ENCODE measurements around the gene RAI1. TPM values are rescaled to one million over a fixed set of nuclear protein-coding genes. Genes with fewer than 3 reads are reported as not detected.

RAI1 gene
- total RNA-seq, 1 donor from 2014 or later = 5.8 TPM

DNA sequence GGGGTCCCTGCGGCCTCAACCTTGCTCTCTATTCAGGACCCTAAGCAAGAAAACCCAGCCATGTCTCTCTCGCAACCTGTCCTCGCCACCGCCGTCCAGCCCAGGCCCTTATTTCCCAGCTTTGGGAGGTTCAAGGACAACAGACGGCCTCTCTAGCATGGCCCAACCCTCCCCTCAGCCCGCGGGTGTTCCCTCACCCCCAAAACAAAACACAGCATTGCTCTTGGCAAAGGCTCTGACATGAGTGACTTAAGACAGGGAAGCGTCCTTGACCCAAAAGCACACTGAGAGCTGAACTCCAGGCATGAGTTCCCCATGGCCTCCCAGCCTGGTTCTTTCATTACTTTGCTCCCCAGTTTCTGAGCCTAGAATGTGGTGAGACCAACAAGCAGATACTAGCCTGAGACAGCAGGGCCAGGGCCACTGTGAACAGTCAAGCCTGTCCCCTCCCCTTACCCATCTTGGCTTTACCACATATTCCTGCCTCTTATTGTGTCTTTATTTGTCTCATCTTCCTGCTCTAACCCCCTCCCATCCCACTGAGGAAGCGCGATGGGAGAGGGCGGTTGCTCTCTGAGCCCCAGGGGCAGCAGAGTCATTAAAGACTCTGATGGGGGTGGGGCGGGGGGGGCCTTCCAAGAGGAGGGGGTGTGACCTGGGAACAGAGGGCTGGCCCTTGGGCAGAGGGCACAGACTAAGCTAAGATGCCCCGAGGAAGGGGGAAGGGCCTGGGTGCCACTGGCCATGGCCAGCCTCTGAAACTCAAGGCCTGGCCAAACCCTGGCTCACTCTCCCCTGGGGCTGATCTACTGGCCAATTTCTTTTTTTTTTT lies 143.7 kb downstream of the RAI1 start:
- DNase-seq (ENCODE audit: low read depth in 2 of 2) = no peak

DNA sequence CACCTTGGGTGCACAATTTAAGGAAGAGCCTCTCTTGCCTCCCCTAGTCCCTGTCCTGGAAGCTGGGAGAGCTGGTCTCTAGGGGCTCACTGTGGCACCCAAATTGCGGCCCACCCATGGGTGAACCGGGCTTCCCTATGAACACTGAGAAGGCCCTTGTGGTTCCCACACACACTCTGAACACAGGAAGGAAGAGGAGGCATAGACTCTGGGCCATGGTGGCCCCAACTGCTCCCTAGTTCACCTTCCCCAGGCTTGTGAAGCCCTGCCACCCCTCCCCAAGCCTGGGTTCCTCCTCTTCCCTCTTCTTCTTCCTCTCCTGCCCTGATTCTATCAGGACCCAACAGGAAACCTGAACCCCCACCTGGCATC lies 145.1 kb downstream of the RAI1 start:
- no peak for DNase-seq (ENCODE audit: low read depth in 2 of 2)

DNA sequence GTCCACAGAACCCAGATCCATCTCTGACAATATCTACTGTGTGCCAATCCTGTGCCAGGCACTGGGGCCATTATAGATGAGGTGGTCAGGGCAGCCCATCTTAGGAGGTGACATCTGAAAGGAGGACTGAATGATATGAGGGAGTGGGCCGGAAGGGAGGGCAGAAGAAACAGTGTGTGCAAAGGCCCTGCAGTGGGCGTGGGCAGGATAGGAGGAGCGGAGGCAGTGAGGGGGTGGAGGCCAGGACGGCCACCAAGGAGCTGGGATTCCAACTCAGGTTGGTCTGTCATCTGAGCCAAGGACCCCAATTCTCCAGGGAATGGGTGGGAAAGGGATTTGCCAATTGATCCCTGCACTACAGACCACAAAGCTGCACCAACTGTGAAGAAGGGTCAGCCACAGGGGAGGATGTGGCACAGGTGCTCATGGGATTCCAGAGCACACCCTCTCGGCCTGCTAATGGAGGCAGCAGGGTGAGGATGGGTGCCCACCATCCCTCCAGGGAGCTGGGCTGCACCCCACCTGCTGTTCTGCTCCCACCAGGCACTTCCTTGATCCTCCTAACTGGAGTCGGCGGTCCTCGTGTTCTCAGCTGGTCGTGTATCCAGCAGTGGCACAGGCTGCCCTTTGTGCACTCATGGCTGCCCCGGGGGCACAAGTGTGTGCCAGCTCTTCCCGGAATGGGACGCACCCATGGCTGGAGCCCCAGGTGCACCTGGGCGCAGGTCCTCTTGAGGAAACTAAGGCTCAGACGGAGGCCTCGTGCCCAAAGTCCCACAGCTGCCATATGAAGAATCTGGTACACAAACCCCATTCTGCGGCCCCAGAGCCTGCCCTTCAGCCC lies 145.9 kb downstream of the RAI1 start:
- no peak for DNase-seq (ENCODE audit: low read depth in 2 of 2)

DNA sequence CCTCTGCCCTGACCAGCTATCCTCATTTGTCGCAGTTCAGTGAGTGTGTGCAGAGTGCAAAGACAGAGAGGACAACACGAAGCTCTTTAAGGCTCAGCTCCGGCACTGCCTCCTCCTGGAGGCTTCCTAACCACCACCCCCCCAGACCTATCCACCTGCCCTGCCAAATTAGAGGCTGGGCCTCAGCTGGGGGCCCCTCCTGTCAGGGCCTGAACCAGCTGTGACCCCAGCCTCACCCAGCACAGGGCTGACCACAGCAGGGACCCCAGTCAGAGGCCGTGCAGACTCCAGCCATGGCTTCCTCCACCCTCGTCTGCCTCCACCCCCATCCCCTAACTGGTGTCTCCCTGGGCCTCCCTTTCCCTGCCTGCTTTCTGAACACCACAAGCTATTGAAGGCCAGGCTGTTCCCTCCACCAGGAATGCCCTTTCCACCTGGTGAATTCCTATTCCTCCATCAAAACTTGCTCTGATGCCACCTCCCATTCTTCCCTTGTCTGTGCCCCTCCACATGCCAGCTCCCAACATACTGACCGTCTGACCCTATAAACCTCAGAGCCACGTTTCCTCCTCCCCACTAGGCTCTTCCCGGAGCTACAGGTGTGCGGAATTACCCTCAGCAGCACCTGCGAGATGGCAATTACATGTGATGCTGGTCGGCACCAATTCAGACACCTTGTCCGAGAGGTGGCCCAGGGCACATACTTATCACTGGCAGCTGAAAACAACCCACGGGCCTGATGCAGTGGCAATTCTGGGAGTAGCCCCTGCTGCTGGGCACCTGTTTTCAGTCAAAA lies 146.8 kb downstream of the RAI1 start:
- no peak for DNase-seq (ENCODE audit: low read depth in 2 of 2)

DNA sequence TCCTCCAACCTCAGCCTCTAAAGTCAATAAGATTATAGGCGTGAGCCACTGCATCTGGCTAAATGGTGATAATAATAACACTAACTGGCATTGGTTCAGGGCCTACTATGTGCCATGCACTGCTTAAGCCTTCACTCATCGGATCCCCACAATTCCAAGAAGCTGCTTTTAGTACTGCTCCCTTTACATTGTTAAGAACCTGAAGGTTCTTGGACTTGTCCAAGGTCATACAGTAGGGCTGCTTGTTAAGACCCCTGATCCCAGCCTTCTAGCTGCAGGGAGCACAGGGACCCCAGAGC lies 149.0 kb downstream of the RAI1 start:
- no peak for DNase-seq (ENCODE audit: low read depth in 2 of 2)

DNA sequence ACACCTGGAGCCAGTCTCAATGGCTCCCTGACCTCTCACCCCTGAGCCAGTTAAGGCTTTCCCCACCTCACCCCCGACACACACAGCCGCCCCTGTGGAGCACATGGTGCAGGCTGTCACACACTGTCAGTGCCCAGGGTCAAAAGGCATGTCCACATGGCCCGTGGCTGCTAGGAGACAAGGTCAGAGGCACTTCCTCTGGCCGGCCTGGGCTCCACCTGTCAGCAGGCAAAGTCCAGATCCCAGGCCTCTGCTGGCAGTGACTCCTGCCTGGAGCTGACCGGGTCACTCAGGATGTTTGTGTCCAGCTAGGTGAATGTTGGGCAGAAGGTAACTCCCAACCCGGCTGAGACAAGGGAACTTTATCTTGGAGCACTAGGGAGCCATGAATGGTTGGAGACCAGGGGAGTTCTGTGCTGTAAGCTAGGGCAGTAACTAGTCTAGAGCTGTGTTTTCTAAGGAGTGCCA lies 149.5 kb downstream of the RAI1 start:
- DNase-seq (ENCODE audit: low read depth in 2 of 2) = peak in 1 of 2 donors; percentile 48

DNA sequence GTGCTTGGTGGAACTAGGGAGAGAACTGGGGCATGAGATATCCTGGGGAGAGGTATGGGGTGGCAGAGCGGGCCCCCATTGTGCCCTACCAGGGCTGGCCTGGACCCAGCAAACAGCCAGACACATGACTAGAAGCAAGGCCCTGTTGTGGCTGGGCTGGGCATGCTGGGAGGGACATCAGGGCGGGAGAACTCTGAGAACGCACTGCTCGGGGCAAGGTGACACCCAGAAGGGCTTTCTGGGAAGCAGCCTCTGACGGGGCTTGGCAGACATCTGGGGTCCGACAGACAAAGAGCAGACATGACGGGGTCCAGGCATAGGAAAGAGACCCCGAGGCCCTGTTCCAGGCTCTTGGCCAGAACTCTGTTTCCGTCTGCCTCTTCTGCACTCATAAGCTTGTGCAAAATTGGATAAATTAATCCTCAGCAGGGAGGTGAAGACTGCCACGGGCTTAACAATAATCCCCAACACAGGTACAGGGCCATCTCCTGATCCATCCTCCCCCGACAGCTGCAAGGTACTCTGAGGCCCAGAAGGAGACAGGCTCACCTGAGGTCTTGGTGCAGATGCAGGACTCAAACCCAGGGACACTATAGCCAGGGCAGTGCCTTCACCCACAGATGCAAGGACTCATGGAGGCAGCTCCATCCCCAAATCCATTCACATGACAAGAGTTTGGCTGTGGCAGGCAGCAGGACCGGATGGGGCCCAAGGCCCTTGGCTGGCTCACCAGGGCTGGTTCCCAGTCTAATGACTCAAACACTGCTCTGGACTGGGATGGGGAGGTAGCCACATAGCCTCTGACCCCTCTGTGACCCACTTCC lies 150.2 kb downstream of the RAI1 start:
- no peak for DNase-seq (ENCODE audit: low read depth in 2 of 2)

DNA sequence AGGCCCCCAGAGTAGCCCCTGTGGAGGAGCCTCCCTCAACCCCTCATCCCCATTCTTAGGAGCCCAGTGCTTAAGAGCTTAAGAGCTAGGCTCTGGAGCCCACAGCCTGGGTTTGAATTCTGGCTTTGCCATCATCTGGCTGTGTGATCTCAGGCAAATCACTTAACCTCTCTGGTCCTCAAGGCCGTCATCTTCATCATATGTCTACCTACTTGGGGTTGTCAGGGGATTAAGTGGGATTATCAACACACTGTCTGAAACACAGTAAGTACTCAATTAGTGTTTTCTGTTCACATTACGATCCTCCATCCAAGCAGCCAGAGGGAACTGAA lies 150.7 kb downstream of the RAI1 start:
- no peak for DNase-seq (ENCODE audit: low read depth in 2 of 2)

DNA sequence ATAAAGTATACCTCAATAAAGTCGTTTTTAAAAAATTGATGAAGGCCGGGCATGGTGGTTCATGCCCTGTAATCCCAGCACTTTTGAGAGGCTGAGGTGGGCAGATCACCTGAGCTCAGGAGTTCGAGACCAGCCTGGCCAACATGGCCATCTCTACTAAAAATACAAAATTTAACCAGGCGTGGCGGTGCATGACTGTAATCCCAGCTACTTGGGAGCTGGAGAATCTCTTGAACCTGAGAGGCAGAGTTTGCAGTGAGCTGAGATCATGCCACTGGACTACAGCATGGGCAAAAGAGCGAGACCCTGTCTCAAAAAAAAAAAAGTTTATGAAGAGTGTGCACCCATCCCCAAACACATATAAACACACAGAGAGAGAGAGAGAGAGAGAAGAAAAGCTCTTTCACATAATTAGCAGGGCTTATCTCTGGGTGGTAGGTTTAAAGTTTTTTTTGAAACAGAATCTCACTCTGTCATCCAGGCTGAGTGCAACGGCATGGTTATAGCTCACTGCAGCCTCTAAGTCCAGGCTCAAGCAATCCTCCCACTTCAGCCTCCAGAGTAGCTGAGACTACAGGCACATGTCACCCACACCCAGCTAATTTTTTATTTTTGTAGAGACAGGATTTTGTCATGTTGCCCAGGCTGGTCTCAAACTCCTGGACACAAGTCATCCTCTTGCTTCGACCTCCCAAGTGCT lies 152.6 kb downstream of the RAI1 start:
- no peak for DNase-seq (ENCODE audit: low read depth in 2 of 2)

DNA sequence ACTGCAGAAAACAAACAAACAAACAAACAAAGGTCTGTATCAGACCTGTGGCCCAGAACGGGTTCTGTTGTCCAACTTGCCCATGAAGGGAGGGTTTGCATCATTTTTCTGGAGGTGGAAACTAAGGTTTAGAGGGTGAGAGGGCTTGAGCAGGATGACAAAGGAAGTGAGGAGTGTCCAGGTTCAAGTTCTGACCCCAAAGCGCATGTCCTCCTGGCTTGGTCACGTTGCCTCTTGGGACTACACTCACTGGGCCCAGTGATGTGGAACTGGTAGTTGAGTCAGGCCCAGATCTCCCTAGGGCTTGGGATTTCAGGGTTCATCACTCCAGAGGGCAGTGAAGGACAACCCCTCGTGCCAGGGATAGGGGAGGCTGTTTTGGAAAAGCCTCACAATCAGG lies 153.7 kb downstream of the RAI1 start:
- no peak for DNase-seq (ENCODE audit: low read depth in 2 of 2)

DNA sequence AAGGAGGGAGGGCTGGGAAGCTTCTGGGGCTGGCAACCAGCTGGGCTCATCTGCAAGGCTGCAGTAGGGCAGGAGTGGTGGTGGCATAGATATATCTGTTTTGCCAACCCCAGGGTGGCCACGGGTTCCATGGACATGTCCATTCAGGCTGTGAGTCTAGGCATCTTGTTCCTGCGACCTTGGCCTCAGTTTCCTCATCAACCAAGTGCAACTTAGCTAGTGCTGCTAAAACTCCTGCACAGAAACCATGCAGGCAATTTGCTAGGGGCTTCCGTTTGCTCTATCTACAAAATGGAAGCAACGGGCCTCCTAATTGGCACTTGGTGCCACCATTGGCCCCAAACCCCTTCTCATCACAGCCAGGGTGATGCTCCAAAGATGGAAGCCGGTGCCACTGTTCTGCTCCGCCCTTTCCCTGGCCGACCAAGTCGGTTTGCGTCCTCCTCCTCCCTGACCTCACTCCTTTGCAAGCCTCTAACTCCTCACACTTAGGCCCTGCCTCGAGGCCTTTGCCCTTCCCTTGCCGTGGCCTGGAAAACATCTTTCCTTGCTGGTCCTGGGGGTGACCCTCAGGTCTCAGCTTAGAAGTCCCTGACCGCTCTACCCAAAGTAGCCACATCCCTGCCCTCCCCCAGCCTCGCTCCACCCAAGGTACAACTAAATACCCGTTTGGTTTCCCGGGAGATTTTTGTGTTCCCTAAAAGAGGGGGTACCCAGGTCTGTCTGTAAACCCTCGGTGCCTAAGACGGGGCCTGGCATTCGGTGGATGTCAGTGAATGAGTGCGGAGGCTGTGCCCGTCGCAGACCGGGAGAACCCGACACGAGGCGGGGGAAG lies 154.4 kb downstream of the RAI1 start:
- DNase-seq (ENCODE audit: low read depth in 2 of 2) = peak in 1 of 2 donors; percentile 33

DNA sequence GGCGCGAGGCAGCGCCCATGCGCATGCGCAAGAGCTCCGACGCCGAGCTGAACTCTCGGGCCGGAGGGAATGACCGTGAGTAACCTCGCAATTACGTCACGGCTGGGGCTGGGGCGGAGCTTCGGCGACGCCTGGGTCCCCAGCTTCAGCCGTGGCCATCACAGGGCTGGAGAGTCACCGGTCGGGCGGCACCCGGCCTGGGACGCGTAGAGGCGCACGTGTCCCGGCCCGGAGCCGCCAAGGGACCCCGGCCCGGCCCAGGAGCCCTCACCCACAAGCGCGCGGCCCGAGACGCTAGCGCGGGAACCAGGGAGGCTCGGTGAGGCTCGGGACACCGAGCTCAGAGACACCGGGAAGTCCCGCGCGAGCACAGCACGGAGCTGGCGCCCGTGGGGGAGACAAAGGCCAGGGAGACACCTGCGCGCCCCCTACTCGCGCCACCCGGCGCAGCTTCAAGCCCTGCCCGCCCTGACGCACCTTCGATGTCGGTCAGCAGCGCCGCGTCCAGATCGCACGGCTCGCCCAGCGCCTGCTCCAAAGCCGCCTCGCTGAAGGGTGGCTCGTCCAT lies 155.1 kb downstream of the RAI1 start:
- peak; percentile 96 to 98 for DNase-seq (ENCODE audit: low read depth in 2 of 2)

DNA sequence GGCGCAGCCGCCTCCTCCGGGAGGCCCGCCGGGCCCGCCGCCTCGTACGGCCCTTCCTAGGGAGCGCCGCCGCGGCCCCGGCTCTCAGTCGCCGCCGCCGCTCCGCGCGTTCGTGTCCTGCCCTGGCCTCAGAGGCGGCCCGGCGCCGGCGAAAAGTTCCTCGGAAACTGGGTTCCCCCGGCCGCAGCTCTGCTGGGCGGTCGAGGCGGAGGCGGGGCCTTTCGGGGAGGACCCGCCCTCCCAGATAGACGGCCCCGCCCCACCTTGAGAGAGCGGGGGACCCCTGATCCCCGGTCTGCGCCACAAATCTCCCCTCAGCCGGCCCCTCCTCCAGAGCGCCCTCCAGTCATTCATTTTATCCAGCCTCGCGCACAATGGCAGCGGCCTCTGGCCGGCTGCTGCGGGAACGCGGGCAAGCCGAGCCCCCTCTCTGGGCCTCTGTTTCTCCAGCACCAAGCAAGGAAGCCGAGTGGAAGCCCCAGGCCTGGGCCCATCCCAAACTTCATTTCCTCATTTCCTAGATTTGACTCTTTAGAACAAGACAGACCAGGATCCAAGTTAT lies 155.6 kb downstream of the RAI1 start, which contains the start of gene SREBF1:
Gene SREBF1 (minus strand): TSS at position 169 of the 562 bp plus-strand sequence. CDS start 169 bp downstream, outside the sequence.
- peak; percentile 61 to 63 for DNase-seq (ENCODE audit: low read depth in 2 of 2)

DNA sequence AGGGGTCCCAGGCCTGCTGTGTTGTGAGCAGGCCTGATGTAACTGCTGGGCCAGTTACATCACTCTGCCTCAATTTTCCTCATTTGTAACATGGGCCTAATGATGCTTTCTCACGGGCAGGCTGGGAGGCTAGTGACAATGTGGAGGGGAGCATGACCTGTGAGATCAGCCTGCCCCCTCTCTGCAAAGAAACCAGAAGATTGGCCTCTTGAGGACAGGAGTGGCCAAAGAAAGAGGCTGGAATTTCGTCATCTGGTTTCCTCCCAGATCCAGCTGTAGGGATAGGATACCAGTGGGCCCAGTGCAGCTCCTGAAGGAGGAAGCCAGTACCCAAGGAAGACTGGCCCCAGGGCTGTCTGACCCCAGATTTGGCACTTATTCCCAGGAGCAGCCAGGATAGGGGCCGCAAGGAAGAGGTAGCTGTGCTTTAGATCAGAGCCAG lies 156.1 kb downstream of the RAI1 start:
- peak in 1 of 2 donors; percentile 87 for DNase-seq (ENCODE audit: low read depth in 2 of 2)

DNA sequence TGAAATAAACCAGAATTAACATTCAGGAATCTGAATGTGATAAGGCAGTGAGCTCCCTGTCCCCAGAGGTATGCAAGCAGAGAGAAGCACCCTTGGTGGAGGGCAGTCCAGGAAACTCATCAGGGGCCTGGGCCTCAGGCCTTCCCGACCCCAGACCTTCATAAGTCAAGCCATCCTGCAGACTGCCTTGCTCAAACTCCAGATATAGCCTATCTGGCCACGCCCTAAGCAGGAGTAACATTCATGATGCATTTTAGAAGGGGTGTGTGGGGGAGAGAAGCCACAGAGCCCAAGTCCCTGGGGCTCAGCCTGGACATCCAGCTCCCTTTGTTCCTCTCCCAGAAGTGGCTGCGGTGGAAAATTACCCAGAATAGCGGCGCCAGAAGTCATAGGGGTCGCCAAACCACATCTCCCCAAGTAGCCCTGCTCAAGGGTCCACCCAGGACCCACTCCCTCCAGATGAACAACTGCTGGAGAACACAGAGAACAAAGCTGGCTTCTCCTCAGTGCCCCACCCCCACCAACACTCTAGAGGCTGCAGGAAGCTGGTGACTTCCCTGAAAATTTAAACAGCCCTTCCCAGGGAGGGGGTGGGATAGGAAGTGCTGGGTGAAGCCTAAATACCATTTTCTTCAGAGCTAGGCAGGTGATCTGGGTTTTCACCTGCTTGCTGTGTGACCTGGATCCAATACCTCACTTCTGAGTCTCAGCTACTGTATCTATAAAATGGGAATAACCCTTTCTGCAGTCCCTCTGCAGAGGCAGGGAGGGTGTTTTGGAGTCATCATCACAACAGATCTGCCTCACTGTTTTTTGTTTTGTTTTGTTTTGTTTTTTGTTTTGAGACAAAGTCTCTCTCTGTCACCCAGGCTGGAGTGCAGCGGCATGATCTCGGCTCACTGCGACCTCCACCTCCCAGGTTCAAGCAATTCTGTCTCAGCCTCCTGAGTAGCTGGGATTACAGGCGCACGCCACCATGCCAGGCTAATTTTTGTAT lies 157.0 kb downstream of the RAI1 start:
- peak; percentile 64 to 67 for DNase-seq (ENCODE audit: low read depth in 2 of 2)

DNA sequence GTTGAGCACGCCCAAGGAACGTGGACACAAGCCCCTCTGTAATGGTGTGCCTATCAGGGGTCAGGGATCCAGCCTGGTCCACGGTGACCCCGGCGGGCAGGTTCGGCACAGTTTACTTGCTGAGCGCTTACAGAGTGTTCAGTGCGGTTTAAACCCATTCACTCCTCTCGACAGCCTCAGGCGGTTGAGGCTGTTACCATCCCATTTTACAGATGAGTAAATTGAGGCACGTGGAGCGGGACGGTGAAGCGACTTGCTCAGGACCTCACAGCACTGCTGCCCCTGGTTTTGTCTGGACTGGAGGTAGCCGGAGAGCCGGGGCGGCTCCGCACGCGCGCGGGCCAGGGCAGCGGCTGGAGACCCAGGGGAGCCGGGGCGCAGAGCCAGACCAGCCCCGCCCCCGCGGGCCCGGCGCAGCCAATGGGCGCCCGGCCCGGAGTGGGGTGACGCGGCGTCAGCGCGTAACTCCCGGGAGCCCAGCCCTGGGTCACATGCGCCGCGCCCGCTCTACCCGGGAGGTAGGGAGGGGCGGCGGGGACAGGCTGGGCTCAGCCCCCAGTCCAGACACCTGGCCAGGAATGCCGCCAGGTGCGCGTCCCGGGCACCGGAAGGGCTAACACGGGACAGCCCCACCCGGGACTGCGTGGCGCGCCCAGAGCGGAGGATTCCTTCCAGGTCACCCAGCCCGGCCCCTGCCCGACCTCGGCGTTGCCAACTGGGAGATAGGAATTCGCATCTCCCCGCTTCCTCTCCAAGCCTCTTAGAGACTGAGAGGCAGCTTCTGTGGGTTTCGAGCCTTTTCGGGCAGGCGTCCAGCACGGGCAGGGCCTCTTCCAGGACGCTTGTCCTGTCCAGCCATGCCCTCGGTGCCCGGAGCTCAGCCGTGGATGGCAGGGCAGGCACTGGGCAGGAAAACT lies 158.8 kb downstream of the RAI1 start:
- peak; percentile 81 to 88 for DNase-seq (ENCODE audit: low read depth in 2 of 2)

All from lung microvascular endothelial cell (primary cell).